A549 (cell line): ENCODE measurements around the gene DCHS2. TPM values are rescaled to one million over a fixed set of nuclear protein-coding genes. Genes with fewer than 3 reads are reported as not detected.

Experiments used
- ATAC-seq, 2 experiments: fragments of 200-7000 bp in 1 of 2; fragments of >200 bp in 1 of 2; cut with Nextera tagmentation in 1 of 2; cut with Tn5 transposase in 1 of 2; 3 replicates each; pipeline versions ENCODE4 v1.8.0 to v1.9.1; 2018 to 2020; ENCODE audit warnings: mild to moderate bottlenecking in 1 of 2, moderate library complexity in 1 of 2
- CTCF ChIA-PET: fragments of 300-600 bp; sonication (Branson Sonifier 250); formaldehyde crosslinking; extraction: SDS; loops from one replicate; lab custom pipeline; 2021; ENCODE audit warnings: antibody characterized with exemption, inconsistent platforms; lab: Yijun Ruan, JAX
- POLR2A ChIA-PET: fragments of 350-600 bp; formaldehyde crosslinking; extraction: SDS; loops from one replicate; lab custom pipeline; 2021; ENCODE audit warnings: antibody characterized with exemption, inconsistent platforms; lab: Yijun Ruan, JAX
- DNase-seq, 2 experiments: peaks; one replicate each; pipeline versions ENCODE4 v3.0.0 to v3.0.0-alpha.2; 2011 to 2016; ENCODE audit warnings: low read depth in 1 of 2, low spot score in 1 of 2
- FAIRE-seq: peaks from 2 replicates; lab custom pipeline; 2011; peaks lifted over from hg19 to GRCh38; lab: Jason Lieb, UNC
- H3K27ac ChIP-seq, 2 experiments: fragments of >200 bp; sonication (Bioruptor Twin); formaldehyde crosslinking; 3 replicates each; pipeline ENCODE4 v1.5.1; 2016 to 2017
- H3K4me1 ChIP-seq: fragments of >200 bp; sonication (Bioruptor Twin); formaldehyde crosslinking; 3 replicates; pipeline ENCODE4 v1.6.1; 2016
- H3K4me2 ChIP-seq: fragments of >200 bp; sonication (Bioruptor Twin); formaldehyde crosslinking; 3 replicates; pipeline ENCODE4 v1.6.1; 2016
- H3K4me3 ChIP-seq: fragments of >200 bp; sonication (Bioruptor Twin); formaldehyde crosslinking; 3 replicates; pipeline ENCODE4 v1.5.1; 2016
- H3K9me3 ChIP-seq: fragments of >200 bp; sonication (Bioruptor Twin); formaldehyde crosslinking; 3 replicates; pipeline ENCODE4 v1.6.1; 2016
- CBX8 ChIP-seq: fragments of 200-600 bp; sonication (generic); IDR thresholded peaks from 2 replicates; pipeline ENCODE4 v1.6.1; 2016
- CEBPB ChIP-seq, 2 experiments: fragments of >200 bp in 1 of 2; sonication (Bioruptor Twin) in 1 of 2; formaldehyde crosslinking in 1 of 2; IDR thresholded peaks; 2 replicates each; pipeline ENCODE4 v1.6.1; 2012 to 2016
- CHD2 ChIP-seq: fragments of 150-350 bp; IDR thresholded peaks from 2 replicates; pipeline ENCODE4 v1.6.1; 2014; ENCODE audit warnings: low read length; ENCODE audit not compliant: partially characterized antibody
- EP300 ChIP-seq, 2 experiments: fragments of >200 bp; sonication (Bioruptor Twin); formaldehyde crosslinking; IDR thresholded peaks; 2 replicates in 1 of 2; 3 replicates in 1 of 2; pipeline ENCODE4 v1.6.1; 2016 to 2017
- FOSL2 ChIP-seq, 2 experiments: fragments of 450-650 bp in 1 of 2; fragments of >200 bp in 1 of 2; sonication (Bioruptor Twin) in 1 of 2; formaldehyde crosslinking; IDR thresholded peaks; 2 replicates each; pipeline versions ENCODE4 v1.5.0 to v1.6.1; 2016 to 2020; ENCODE audit warnings: mild to moderate bottlenecking in 1 of 2, moderate library complexity in 1 of 2
- HDAC2 ChIP-seq: fragments of 200-600 bp; sonication (generic); IDR thresholded peaks from 2 replicates; pipeline ENCODE4 v1.6.1; 2016
- HEYL ChIP-seq: fragments of 250-450 bp; sonication (Bioruptor Pico); IDR thresholded peaks from 2 replicates; pipeline ENCODE4 v1.8.0; 2021; ENCODE audit warnings: mild to moderate bottlenecking, moderate library complexity
- HOXB13 ChIP-seq: fragments of 250-450 bp; sonication (Bioruptor Pico); IDR thresholded peaks from 2 replicates; pipeline ENCODE4 v1.5.0; 2020; ENCODE audit warnings: low read depth, mild to moderate bottlenecking, moderate library complexity
- JUN ChIP-seq, 2 experiments: fragments of >200 bp; sonication (Bioruptor Twin); formaldehyde crosslinking; IDR thresholded peaks; 2 replicates in 1 of 2; 3 replicates in 1 of 2; pipeline ENCODE4 v1.6.1; 2016 to 2017
- KDM1A ChIP-seq: fragments of 200-600 bp; sonication (generic); IDR thresholded peaks from 2 replicates; pipeline ENCODE4 v1.6.1; 2016; ENCODE audit warnings: low read depth, mild to moderate bottlenecking
- KDM5A ChIP-seq: fragments of 200-600 bp; sonication (generic); IDR thresholded peaks from 2 replicates; pipeline ENCODE4 v1.6.1; 2016; ENCODE audit warnings: antibody characterized with exemption, mild to moderate bottlenecking
- MAFK ChIP-seq: fragments of 450-650 bp; IDR thresholded peaks from 2 replicates; pipeline ENCODE4 v1.6.1; 2014; ENCODE audit not compliant: partially characterized antibody
- NFE2L2 ChIP-seq: fragments of 150-350 bp; conservative IDR thresholded peaks from 2 replicates; pipeline ENCODE4 v1.6.1; 2014; ENCODE audit warnings: low read length
- PHF8 ChIP-seq: fragments of 200-600 bp; sonication (generic); IDR thresholded peaks from 2 replicates; pipeline ENCODE4 v1.6.1; 2016; ENCODE audit warnings: low read depth, mild to moderate bottlenecking, antibody characterized with exemption, moderate library complexity, borderline replicate concordance
- POLR2A ChIP-seq: IDR thresholded peaks from 2 replicates; pipeline ENCODE4 v1.6.1; 2012; ENCODE audit warnings: mild to moderate bottlenecking, low read length
- POLR2AphosphoS2 ChIP-seq: conservative IDR thresholded peaks from 2 replicates; pipeline ENCODE4 v1.6.1; 2012; ENCODE audit warnings: low read length, improper control_type of control experiment, inconsistent platforms
- RAD21 ChIP-seq, 2 experiments: fragments of >200 bp in 1 of 2; sonication (Bioruptor Twin) in 1 of 2; formaldehyde crosslinking in 1 of 2; IDR thresholded peaks in 1 of 2; conservative IDR thresholded peaks in 1 of 2; 2 replicates in 1 of 2; 3 replicates in 1 of 2; pipeline ENCODE4 v1.6.1; 2012 to 2018; ENCODE audit warnings: inconsistent platforms in 1 of 2
- RFX5 ChIP-seq: fragments of 450-650 bp; IDR thresholded peaks from 2 replicates; pipeline ENCODE4 v1.7.1; 2014; ENCODE audit warnings: antibody characterized with exemption, mild to moderate bottlenecking, moderate library complexity
- RNF2 ChIP-seq: fragments of 200-600 bp; sonication (generic); IDR thresholded peaks from 2 replicates; pipeline ENCODE4 v1.6.1; 2016; ENCODE audit warnings: low read depth, mild to moderate bottlenecking, antibody characterized with exemption, moderate library complexity, borderline replicate concordance
- SMC3 ChIP-seq: fragments of >200 bp; sonication (Bioruptor Twin); formaldehyde crosslinking; IDR thresholded peaks from 3 replicates; pipeline ENCODE4 v1.6.1; 2018; ENCODE audit warnings: inconsistent platforms
- ZC3H11A ChIP-seq: fragments of 450-650 bp; IDR thresholded peaks from 2 replicates; pipeline ENCODE4 v1.6.1; 2014; ENCODE audit warnings: antibody characterized with exemption, mild to moderate bottlenecking
- WGBS: methylation state at CpG from one replicate; pipeline ENCODE4 v1.1.6; 2017; ENCODE audit errors: missing lambda C conversion rate; 5-methylcytosine and 5-hydroxymethylcytosine counted together
- polyA plus RNA-seq, 4 experiments: library from polyadenylated mRNA; depleted of rRNA in 3 of 4; stranded (reverse); fragments of >200 nt; fragmentation: RNase III in 1 of 4; extraction: RNeasy Plus Mini Kit Qiagen cat#74134 plus additional on column Dnase treatment in 1 of 4; gene quantifications; 2 replicates in 3 of 4; 3 replicates in 1 of 4; pipeline ENCODE4 v1.2.3, GENCODE V29; 2011 to 2017
- TF ChIP-seq, protein P1 (sequence below): IDR thresholded peaks from 2 replicates; pipeline ENCODE4 v1.6.1; 2012
- TF ChIP-seq, protein P2 (sequence below): fragments of 450-650 bp; IDR thresholded peaks from 2 replicates; pipeline ENCODE4 v1.6.1; 2014; ENCODE audit warnings: antibody characterized with exemption
- TF ChIP-seq, protein P3 (sequence below): IDR thresholded peaks from 2 replicates; pipeline ENCODE4 v1.6.1; 2012
- TF ChIP-seq, protein P4 (sequence below): fragments of >200 bp; sonication (Bioruptor Twin); formaldehyde crosslinking; IDR thresholded peaks from 3 replicates; pipeline ENCODE4 v1.5.1; 2016
- TF ChIP-seq, protein P5 (sequence below): fragments of 200-600 bp; sonication (generic); IDR thresholded peaks from 2 replicates; pipeline ENCODE4 v1.6.1; 2016; ENCODE audit warnings: antibody characterized with exemption, mild to moderate bottlenecking, moderate library complexity

Gene DCHS2
- polyA plus RNA-seq, 2 of the 4 experiments (the other 2 are of a cell fraction) = 0.06 TPM; not detected in 1

DNA sequence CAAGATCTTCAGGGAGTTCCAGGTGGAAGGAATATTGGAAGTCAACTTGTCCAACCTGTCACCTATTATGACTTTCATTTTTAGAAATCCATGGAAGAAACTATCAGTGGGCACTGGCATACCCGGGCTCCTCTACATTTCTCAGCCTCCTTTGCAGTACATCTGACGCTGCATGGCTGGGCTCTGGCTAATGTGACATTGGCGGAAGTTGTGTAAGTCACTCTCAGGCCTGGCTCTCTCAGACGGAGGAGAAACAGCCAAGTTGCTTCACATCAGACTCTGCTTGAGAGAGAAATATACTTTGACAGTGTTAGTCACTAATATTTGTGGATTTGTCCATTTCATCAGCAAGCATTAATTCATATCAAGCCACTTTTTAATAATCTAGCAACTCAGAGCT lies 4.5 kb downstream of the DCHS2 start:
- Histone ChIP-seq H3K27ac (no peak overlapping the region), H3K4me3 (no peak overlapping the region), H3K9me3 (no peaks in the 10 kb centered on the region), H3K4me2 (no peak overlapping the region), H3K4me1 (no peaks in the 10 kb centered on the region)
- ChIA-PET CTCF (no interaction called here), POLR2A (no interaction called here)
- WGBS = 39% methylated on average over 4 of the region's 4 CpGs
- DNase-seq = no peak
- no peak for ATAC-seq
- FAIRE-seq = no peak
- TF ChIP-seq PHF8 = no peak
- TF ChIP-seq, protein P1, sequence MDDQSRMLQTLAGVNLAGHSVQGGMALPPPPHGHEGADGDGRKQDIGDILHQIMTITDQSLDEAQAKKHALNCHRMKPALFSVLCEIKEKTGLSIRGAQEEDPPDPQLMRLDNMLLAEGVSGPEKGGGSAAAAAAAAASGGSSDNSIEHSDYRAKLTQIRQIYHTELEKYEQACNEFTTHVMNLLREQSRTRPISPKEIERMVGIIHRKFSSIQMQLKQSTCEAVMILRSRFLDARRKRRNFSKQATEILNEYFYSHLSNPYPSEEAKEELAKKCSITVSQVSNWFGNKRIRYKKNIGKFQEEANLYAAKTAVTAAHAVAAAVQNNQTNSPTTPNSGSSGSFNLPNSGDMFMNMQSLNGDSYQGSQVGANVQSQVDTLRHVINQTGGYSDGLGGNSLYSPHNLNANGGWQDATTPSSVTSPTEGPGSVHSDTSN = no peak
- TF ChIP-seq FOSL2 (IDR thresholded peaks at IDR 0.05) = no peak
- TF ChIP-seq FOSL2 (CRISPR knock-in tag; IDR thresholded peaks at IDR 0.05) = no peak
- TF ChIP-seq, protein P2, sequence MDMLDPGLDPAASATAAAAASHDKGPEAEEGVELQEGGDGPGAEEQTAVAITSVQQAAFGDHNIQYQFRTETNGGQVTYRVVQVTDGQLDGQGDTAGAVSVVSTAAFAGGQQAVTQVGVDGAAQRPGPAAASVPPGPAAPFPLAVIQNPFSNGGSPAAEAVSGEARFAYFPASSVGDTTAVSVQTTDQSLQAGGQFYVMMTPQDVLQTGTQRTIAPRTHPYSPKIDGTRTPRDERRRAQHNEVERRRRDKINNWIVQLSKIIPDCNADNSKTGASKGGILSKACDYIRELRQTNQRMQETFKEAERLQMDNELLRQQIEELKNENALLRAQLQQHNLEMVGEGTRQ = no peak
- TF ChIP-seq, protein P3, sequence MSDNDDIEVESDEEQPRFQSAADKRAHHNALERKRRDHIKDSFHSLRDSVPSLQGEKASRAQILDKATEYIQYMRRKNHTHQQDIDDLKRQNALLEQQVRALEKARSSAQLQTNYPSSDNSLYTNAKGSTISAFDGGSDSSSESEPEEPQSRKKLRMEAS = no peak
- TF ChIP-seq POLR2A = no peak
- TF ChIP-seq RFX5 = no peak
- no peak for TF ChIP-seq HEYL (CRISPR knock-in tag)
- no peak for TF ChIP-seq HOXB13 (CRISPR knock-in tag)
- TF ChIP-seq, protein P4, sequence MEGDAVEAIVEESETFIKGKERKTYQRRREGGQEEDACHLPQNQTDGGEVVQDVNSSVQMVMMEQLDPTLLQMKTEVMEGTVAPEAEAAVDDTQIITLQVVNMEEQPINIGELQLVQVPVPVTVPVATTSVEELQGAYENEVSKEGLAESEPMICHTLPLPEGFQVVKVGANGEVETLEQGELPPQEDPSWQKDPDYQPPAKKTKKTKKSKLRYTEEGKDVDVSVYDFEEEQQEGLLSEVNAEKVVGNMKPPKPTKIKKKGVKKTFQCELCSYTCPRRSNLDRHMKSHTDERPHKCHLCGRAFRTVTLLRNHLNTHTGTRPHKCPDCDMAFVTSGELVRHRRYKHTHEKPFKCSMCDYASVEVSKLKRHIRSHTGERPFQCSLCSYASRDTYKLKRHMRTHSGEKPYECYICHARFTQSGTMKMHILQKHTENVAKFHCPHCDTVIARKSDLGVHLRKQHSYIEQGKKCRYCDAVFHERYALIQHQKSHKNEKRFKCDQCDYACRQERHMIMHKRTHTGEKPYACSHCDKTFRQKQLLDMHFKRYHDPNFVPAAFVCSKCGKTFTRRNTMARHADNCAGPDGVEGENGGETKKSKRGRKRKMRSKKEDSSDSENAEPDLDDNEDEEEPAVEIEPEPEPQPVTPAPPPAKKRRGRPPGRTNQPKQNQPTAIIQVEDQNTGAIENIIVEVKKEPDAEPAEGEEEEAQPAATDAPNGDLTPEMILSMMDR = no peak
- TF ChIP-seq EP300 (IDR thresholded peaks at IDR 0.05) = no peak
- TF ChIP-seq KDM1A = no peak
- TF ChIP-seq, all 56 proteins: peak for 0

DNA sequence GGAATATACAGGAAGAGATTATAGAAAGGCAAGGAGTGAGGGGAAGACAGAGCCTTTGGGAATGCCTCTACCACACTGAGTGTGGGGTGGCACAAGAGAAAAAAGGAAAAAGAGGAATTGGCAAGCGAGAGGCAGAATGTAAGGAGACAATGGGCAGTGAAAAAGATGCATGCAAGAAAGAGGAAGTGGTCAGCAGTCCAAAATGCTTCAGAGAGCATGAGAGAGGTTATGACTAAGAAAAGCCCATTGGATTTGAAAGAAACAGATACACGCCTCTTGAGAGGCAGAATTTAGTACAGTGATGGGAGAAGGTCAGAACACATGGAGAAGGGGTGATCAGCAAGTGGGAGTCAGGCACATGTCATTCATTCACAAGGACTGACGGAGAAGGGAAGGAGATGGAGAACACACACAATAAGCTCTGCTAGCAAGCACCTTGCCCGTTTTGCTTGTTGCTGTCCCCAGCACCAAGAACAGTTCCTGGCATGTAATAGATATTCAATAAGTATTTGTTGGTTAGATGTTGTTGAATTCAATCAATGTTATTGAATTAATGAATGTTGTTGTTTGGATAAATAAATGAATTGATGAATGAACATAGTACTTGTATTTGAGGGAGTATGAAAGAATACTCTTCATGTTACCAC lies 6.3 kb downstream of the DCHS2 start:
- Histone ChIP-seq H3K9me3 (no peaks in the 10 kb centered on the region), H3K27ac (no peak overlapping the region), H3K4me2 (no peak overlapping the region), H3K4me1 (no peaks in the 10 kb centered on the region), H3K4me3 (no peak overlapping the region)
- 8% methylated on average over 4 of the region's 4 CpGs for WGBS
- ChIA-PET CTCF (no interaction called here), POLR2A (no interaction called here)
- TF ChIP-seq CBX8 (no peak), EP300 (IDR thresholded peaks at IDR 0.05) (no peak), RFX5 (no peak), POLR2AphosphoS2 (no peak), ZC3H11A (no peak), JUN (IDR thresholded peaks at IDR 0.05) (no peak), CHD2 (no peak), MAFK (no peak), NFE2L2 (no peak), SMC3 (no peak), CEBPB (IDR thresholded peaks at IDR 0.05) (no peak), RNF2 (no peak), RAD21 (conservative IDR thresholded peaks at IDR 0.05 in 1 of 2, IDR thresholded peaks at IDR 0.05 in 1 of 2) (no peak), HDAC2 (no peak), KDM5A (no peak)
- TF ChIP-seq, protein P5, sequence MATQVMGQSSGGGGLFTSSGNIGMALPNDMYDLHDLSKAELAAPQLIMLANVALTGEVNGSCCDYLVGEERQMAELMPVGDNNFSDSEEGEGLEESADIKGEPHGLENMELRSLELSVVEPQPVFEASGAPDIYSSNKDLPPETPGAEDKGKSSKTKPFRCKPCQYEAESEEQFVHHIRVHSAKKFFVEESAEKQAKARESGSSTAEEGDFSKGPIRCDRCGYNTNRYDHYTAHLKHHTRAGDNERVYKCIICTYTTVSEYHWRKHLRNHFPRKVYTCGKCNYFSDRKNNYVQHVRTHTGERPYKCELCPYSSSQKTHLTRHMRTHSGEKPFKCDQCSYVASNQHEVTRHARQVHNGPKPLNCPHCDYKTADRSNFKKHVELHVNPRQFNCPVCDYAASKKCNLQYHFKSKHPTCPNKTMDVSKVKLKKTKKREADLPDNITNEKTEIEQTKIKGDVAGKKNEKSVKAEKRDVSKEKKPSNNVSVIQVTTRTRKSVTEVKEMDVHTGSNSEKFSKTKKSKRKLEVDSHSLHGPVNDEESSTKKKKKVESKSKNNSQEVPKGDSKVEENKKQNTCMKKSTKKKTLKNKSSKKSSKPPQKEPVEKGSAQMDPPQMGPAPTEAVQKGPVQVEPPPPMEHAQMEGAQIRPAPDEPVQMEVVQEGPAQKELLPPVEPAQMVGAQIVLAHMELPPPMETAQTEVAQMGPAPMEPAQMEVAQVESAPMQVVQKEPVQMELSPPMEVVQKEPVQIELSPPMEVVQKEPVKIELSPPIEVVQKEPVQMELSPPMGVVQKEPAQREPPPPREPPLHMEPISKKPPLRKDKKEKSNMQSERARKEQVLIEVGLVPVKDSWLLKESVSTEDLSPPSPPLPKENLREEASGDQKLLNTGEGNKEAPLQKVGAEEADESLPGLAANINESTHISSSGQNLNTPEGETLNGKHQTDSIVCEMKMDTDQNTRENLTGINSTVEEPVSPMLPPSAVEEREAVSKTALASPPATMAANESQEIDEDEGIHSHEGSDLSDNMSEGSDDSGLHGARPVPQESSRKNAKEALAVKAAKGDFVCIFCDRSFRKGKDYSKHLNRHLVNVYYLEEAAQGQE = no peak
- TF ChIP-seq, protein P2 = no peak
- TF ChIP-seq, all 56 proteins: peak for 0
- DNase-seq (no peak), ATAC-seq (no peak), FAIRE-seq (no peak)
